Measurements from ENCODE around the gene KIF26A.

The KIF26A gene

GRCh38 chr14:104137297-104138097 lies 890 bp upstream of the KIF26A start:
- no peak overlapping the region for H3K4me3 ChIP-seq (ENCODE audit: low read depth, low read length)
- DNase-seq (ENCODE audit: low read depth), result peak; percentile 52
- TF ChIP-seq, protein P1, sequence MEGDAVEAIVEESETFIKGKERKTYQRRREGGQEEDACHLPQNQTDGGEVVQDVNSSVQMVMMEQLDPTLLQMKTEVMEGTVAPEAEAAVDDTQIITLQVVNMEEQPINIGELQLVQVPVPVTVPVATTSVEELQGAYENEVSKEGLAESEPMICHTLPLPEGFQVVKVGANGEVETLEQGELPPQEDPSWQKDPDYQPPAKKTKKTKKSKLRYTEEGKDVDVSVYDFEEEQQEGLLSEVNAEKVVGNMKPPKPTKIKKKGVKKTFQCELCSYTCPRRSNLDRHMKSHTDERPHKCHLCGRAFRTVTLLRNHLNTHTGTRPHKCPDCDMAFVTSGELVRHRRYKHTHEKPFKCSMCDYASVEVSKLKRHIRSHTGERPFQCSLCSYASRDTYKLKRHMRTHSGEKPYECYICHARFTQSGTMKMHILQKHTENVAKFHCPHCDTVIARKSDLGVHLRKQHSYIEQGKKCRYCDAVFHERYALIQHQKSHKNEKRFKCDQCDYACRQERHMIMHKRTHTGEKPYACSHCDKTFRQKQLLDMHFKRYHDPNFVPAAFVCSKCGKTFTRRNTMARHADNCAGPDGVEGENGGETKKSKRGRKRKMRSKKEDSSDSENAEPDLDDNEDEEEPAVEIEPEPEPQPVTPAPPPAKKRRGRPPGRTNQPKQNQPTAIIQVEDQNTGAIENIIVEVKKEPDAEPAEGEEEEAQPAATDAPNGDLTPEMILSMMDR (IDR thresholded peaks at IDR 0.05; ENCODE audit: low read depth, low read length), result peak; percentile 41
- no peak for TF ChIP-seq MYC (IDR thresholded peaks at IDR 0.05; ENCODE audit: low read depth, low read length)
- no peak for TF ChIP-seq POLR2A (IDR thresholded peaks at IDR 0.05; ENCODE audit: extremely low read depth, insufficient read length)

DNA sequence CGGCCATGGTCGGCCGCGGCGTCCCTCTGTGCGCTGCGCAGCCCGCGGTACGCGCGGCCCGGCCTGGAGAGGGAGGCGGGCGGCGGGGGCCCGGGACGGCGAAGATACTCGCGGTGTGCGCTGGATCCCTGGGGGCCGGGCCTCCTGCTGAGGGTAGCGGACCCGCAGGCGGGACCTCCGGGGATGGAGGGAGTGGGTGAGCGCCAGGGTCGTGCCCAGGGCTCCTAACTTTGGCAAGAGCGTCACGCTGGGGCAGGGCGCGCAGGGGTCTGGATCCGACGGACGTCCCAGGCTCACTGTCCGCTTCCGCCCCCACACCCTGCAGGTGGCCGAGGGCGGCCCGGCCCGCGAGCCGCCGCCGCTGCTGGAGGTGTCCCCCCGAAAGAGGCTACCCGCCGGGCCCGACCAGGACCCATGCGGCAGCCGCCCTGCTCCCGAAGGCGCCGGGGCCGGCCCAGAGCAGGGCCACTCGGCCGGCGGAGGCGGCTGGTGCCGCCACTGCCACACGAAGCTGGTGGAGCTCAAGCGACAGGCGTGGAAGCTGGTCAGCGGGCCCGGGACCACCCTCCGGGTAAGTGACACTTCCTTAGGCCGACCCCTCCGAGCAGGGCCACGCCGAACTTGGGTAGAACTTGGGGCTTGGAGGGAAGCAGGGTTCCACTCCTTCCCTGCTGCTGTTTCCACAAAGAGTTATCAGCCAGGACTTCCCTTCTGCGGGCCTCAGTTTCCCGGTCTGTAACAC lies 502 bp downstream of the KIF26A start:
- no peak overlapping the region for H3K4me3 ChIP-seq (ENCODE audit: low read depth, low read length)
- DNase-seq (ENCODE audit: low read depth), result no peak
- TF ChIP-seq MYC (IDR thresholded peaks at IDR 0.05; ENCODE audit: low read depth, low read length) (no peak), POLR2A (IDR thresholded peaks at IDR 0.05; ENCODE audit: extremely low read depth, insufficient read length) (no peak), MAX (IDR thresholded peaks at IDR 0.05; ENCODE audit: low read depth, low read length) (no peak)
- TF ChIP-seq, protein P1 (IDR thresholded peaks at IDR 0.05; ENCODE audit: low read depth, low read length), result no peak

GRCh38 chr14:104139460-104140212 lies 1.2 kb downstream of the KIF26A start:
- TF ChIP-seq MAX (IDR thresholded peaks at IDR 0.05; ENCODE audit: low read depth, low read length), result no peak
- no peak for TF ChIP-seq MYC (IDR thresholded peaks at IDR 0.05; ENCODE audit: low read depth, low read length)
- TF ChIP-seq POLR2A (IDR thresholded peaks at IDR 0.05; ENCODE audit: extremely low read depth, insufficient read length), result no peak
- TF ChIP-seq, protein P1 (IDR thresholded peaks at IDR 0.05; ENCODE audit: low read depth, low read length), result no peak
- no peak for DNase-seq (ENCODE audit: low read depth)
- H3K4me3 ChIP-seq (ENCODE audit: low read depth, low read length), result no peak overlapping the region

GRCh38 chr14:104140213-104140462 lies 1.8 kb downstream of the KIF26A start:
- DNase-seq (ENCODE audit: low read depth), result no peak
- H3K4me3 ChIP-seq (ENCODE audit: low read depth, low read length), result no peak overlapping the region
- TF ChIP-seq MYC (IDR thresholded peaks at IDR 0.05; ENCODE audit: low read depth, low read length) (no peak), MAX (IDR thresholded peaks at IDR 0.05; ENCODE audit: low read depth, low read length) (no peak), POLR2A (IDR thresholded peaks at IDR 0.05; ENCODE audit: extremely low read depth, insufficient read length) (no peak)
- TF ChIP-seq, protein P1 (IDR thresholded peaks at IDR 0.05; ENCODE audit: low read depth, low read length), result no peak

GRCh38 chr14:104140463-104141331 lies 2.3 kb downstream of the KIF26A start:
- TF ChIP-seq, protein P1 (IDR thresholded peaks at IDR 0.05; ENCODE audit: low read depth, low read length), result no peak
- TF ChIP-seq MYC (IDR thresholded peaks at IDR 0.05; ENCODE audit: low read depth, low read length), result no peak
- no peak for TF ChIP-seq MAX (IDR thresholded peaks at IDR 0.05; ENCODE audit: low read depth, low read length)
- no peak for TF ChIP-seq POLR2A (IDR thresholded peaks at IDR 0.05; ENCODE audit: extremely low read depth, insufficient read length)
- H3K4me3 ChIP-seq (ENCODE audit: low read depth, low read length), result no peak overlapping the region
- no peak for DNase-seq (ENCODE audit: low read depth)
